ENCODE measurements around the gene MRPL24.

Gene MRPL24

GRCh38 chr1:156698995-156699394, 41.9 kb downstream of the MRPL24 start:
- TF ChIP-seq CTCF (IDR thresholded peaks at IDR 0.05; ENCODE audit: low read length) = no peak
- TF ChIP-seq EZH2phosphoT487 (IDR thresholded peaks at IDR 0.05; ENCODE audit: low read length) = no peak
- TF ChIP-seq EZH2 (optimal IDR thresholded peaks at IDR 0.05; ENCODE audit: low read depth, low read length) = no peak
- no peaks in the 10 kb centered on the region for H3K36me3 ChIP-seq (replicated peaks; ENCODE audit: insufficient read depth, low read length)

GRCh38 chr1:156697481-156697880, 43.4 kb downstream of the MRPL24 start:
- no peaks in the 10 kb centered on the region for H3F3A ChIP-seq (ENCODE audit: insufficient read depth, low read length)
- H3K27ac ChIP-seq (ENCODE audit: low read length) = no peak overlapping the region
- no peak overlapping the region for H2AFZ ChIP-seq (ENCODE audit: low read length)
- no peaks in the 10 kb centered on the region for H3K9me2 ChIP-seq (replicated peaks; ENCODE audit: insufficient read depth, low read length)
- no peaks in the 10 kb centered on the region for H4K20me1 ChIP-seq (ENCODE audit: insufficient read depth, low read length)
- H3K36me3 ChIP-seq (replicated peaks; ENCODE audit: insufficient read depth, low read length) = no peaks in the 10 kb centered on the region
- no peak for DNase-seq
- H3K79me2 ChIP-seq (ENCODE audit: low read length) = no peaks in the 10 kb centered on the region
- peaks cover 51% of the 10 kb centered on the region for H3K27me3 ChIP-seq (replicated peaks; ENCODE audit: insufficient read depth, low read length)
- no peak overlapping the region for H3K4me2 ChIP-seq (ENCODE audit: low read depth, low read length)
- H3K9ac ChIP-seq (ENCODE audit: low read length) = no peak overlapping the region
- H3K4me3 ChIP-seq (ENCODE audit: low read length) = no peak overlapping the region
- H3K4me1 ChIP-seq (ENCODE audit: low read length) = no peaks in the 10 kb centered on the region
- H3K9me3 ChIP-seq (replicated peaks; ENCODE audit: insufficient read depth, low read length) = no peaks in the 10 kb centered on the region
- no peak for TF ChIP-seq EZH2 (optimal IDR thresholded peaks at IDR 0.05; ENCODE audit: low read depth, low read length)
- no peak for TF ChIP-seq CTCF (IDR thresholded peaks at IDR 0.05; ENCODE audit: low read length)
- no peak for TF ChIP-seq EZH2phosphoT487 (IDR thresholded peaks at IDR 0.05; ENCODE audit: low read length)

More at GRCh38 chr1:156698995-156699394, 41.9 kb downstream of the MRPL24 start:
- no peak for DNase-seq
- Histone ChIP-seq H4K20me1 (ENCODE audit: insufficient read depth, low read length) (no peaks in the 10 kb centered on the region), H3K27ac (ENCODE audit: low read length) (no peak overlapping the region), H3K79me2 (ENCODE audit: low read length) (no peaks in the 10 kb centered on the region), H3F3A (ENCODE audit: insufficient read depth, low read length) (no peaks in the 10 kb centered on the region), H3K27me3 (replicated peaks; ENCODE audit: insufficient read depth, low read length) (peaks cover 50% of the 10 kb centered on the region), H2AFZ (ENCODE audit: low read length) (no peak overlapping the region), H3K4me2 (ENCODE audit: low read depth, low read length) (no peak overlapping the region), H3K9ac (ENCODE audit: low read length) (no peak overlapping the region), H3K9me3 (replicated peaks; ENCODE audit: insufficient read depth, low read length) (no peaks in the 10 kb centered on the region), H3K4me1 (ENCODE audit: low read length) (no peaks in the 10 kb centered on the region), H3K4me3 (ENCODE audit: low read length) (no peak overlapping the region), H3K9me2 (replicated peaks; ENCODE audit: insufficient read depth, low read length) (no peaks in the 10 kb centered on the region)

GRCh38 chr1:156696755-156697154, 44.1 kb downstream of the MRPL24 start:
- H3K9me2 ChIP-seq (replicated peaks; ENCODE audit: insufficient read depth, low read length) = no peaks in the 10 kb centered on the region
- H3K36me3 ChIP-seq (replicated peaks; ENCODE audit: insufficient read depth, low read length) = no peaks in the 10 kb centered on the region
- H3K79me2 ChIP-seq (ENCODE audit: low read length) = no peaks in the 10 kb centered on the region
- no peak overlapping the region for H3K4me2 ChIP-seq (ENCODE audit: low read depth, low read length)
- H3K4me1 ChIP-seq (ENCODE audit: low read length) = no peaks in the 10 kb centered on the region
- no peaks in the 10 kb centered on the region for H3F3A ChIP-seq (ENCODE audit: insufficient read depth, low read length)
- H3K9me3 ChIP-seq (replicated peaks; ENCODE audit: insufficient read depth, low read length) = no peaks in the 10 kb centered on the region
- H2AFZ ChIP-seq (ENCODE audit: low read length) = no peak overlapping the region
- no peaks in the 10 kb centered on the region for H4K20me1 ChIP-seq (ENCODE audit: insufficient read depth, low read length)
- no peak overlapping the region for H3K27ac ChIP-seq (ENCODE audit: low read length)
- no peak for DNase-seq
- no peak overlapping the region for H3K4me3 ChIP-seq (ENCODE audit: low read length)
- H3K27me3 ChIP-seq (replicated peaks; ENCODE audit: insufficient read depth, low read length) = peaks cover 58% of the 10 kb centered on the region
- TF ChIP-seq EZH2 (optimal IDR thresholded peaks at IDR 0.05; ENCODE audit: low read depth, low read length) = no peak
- TF ChIP-seq CTCF (IDR thresholded peaks at IDR 0.05; ENCODE audit: low read length) = no peak
- TF ChIP-seq EZH2phosphoT487 (IDR thresholded peaks at IDR 0.05; ENCODE audit: low read length) = no peak
- H3K9ac ChIP-seq (ENCODE audit: low read length) = no peak overlapping the region

Measured in MM.1S (cell line).